Smooth muscle cell (in vitro differentiated cells): Measurements from ENCODE around the gene MAZ. TPM values are rescaled to one million over a fixed set of nuclear protein-coding genes. Genes with fewer than 3 reads are reported as not detected.
A peak's percentile ranks its signal among the peaks of the same experiment; 100 is the strongest.
"Not testable (repeated sequence)": the region's sequence is repeated elsewhere in the genome, so short reads cannot be mapped to it uniquely, and the experiment has no call there.

Experiments used
- DNase-seq: peaks from one replicate; lab custom pipeline; 2025; ENCODE audit not compliant: unreplicated experiment; lab: John Stamatoyannopoulos, UW
- H2AFZ ChIP-seq: fragments of 200-600 bp; sonication (generic); 2 replicates; pipeline ENCODE4 v1.6.0; 2016; ENCODE audit warnings: antibody characterized with exemption, low read depth, mild to moderate bottlenecking
- H3F3A ChIP-seq: fragments of 200-600 bp; sonication (generic); 2 replicates; pipeline ENCODE4 v1.6.0; 2017; ENCODE audit warnings: antibody characterized with exemption, low read depth
- H3K27ac ChIP-seq: fragments of 200-600 bp; sonication (generic); 2 replicates; pipeline ENCODE4 v1.5.1; 2016; ENCODE audit warnings: low read depth, mild to moderate bottlenecking
- H3K27me3 ChIP-seq: fragments of 200-600 bp; sonication (generic); 2 replicates; pipeline ENCODE4 v1.6.1; 2016; ENCODE audit warnings: low read depth, mild to moderate bottlenecking
- H3K36me3 ChIP-seq: fragments of 200-600 bp; sonication (generic); 2 replicates; pipeline ENCODE4 v1.5.1; 2016; ENCODE audit warnings: low read depth
- H3K4me1 ChIP-seq: fragments of 200-600 bp; sonication (generic); 2 replicates; pipeline ENCODE4 v1.5.1; 2016; ENCODE audit warnings: low read depth
- H3K4me2 ChIP-seq: fragments of 200-600 bp; sonication (generic); 2 replicates; pipeline ENCODE4 v1.6.0; 2016; ENCODE audit warnings: mild to moderate bottlenecking
- H3K4me3 ChIP-seq: fragments of 200-600 bp; sonication (generic); 2 replicates; pipeline ENCODE4 v1.5.1; 2016; ENCODE audit warnings: mild to moderate bottlenecking
- H3K79me2 ChIP-seq: fragments of 200-600 bp; sonication (generic); 2 replicates; pipeline ENCODE4 v1.6.0; 2016; ENCODE audit warnings: low read depth, mild to moderate bottlenecking
- H3K9ac ChIP-seq: fragments of 200-600 bp; sonication (generic); 2 replicates; pipeline ENCODE4 v1.6.0; 2016; ENCODE audit warnings: low read depth
- H3K9me3 ChIP-seq: fragments of 200-600 bp; sonication (generic); replicated peaks from 2 replicates; pipeline ENCODE4 v1.5.1; 2016; ENCODE audit warnings: low read depth
- H4K20me1 ChIP-seq: fragments of 200-600 bp; sonication (generic); 2 replicates; pipeline ENCODE4 v1.6.0; 2016; ENCODE audit warnings: low read depth
- WGBS: methylation state at CpG from one replicate; pipeline ENCODE4 v1.1.7; 2016; ENCODE audit warnings: low lambda C conversion rate; 5-methylcytosine and 5-hydroxymethylcytosine counted together
- polyA plus RNA-seq: library from polyadenylated mRNA; unstranded; fragments of >200 nt; fragmentation: Nextera tagmentation; extraction: Ambion mirVana; gene quantifications from 2 replicates; pipeline ENCODE4 v1.2.1, GENCODE V29; 2016
- total RNA-seq: library from RNA; depleted of rRNA; stranded (reverse); fragments of >200 nt; gene quantifications from 2 replicates; pipeline ENCODE4 v1.2.3, GENCODE V29; 2014
- TF ChIP-seq, protein P1 (sequence below): fragments of 200-600 bp; sonication (generic); IDR thresholded peaks from 2 replicates; pipeline ENCODE4 v1.5.1; 2017; ENCODE audit warnings: borderline replicate concordance, mild to moderate bottlenecking, antibody characterized with exemption; ENCODE audit not compliant: insufficient read depth, poor library complexity, severe bottlenecking

MAZ gene
- total and polyA plus RNA-seq, 2 experiments from 2014 or later, result 77.2 to 229 TPM

DNA sequence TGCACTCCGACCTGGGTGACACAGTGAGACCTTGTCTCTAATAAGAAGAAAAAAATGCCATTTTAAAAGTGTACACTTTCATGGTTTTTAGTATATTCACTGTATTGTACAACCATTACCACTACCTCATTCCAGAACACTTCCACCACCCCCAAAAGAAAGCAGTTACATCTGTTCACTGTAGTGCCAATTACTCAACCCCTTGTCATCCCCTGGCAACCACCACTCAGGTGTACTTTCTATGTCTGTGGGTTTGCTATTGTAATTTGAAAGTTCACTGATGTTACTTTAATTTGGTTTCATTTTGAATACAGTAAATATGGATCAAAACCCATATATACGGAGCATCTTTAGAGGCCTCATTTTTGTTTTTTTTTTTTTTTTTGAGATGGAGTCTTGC, 22.2 kb upstream of the MAZ start:
- no peak overlapping the region for H3K4me2 ChIP-seq
- H3K4me3 ChIP-seq, result no peak overlapping the region
- H3F3A ChIP-seq, result no peaks in the 10 kb centered on the region
- H3K4me1 ChIP-seq, result no peaks in the 10 kb centered on the region
- 100% methylated on average over 2 of the region's 2 CpGs for WGBS
- H3K9me3 ChIP-seq, result no peaks in the 10 kb centered on the region
- peak overlapping the region; percentile 11 for H3K27ac ChIP-seq
- H2AFZ ChIP-seq, result no peak overlapping the region
- DNase-seq, result no peak
- H4K20me1 ChIP-seq, result no peaks in the 10 kb centered on the region
- no peaks in the 10 kb centered on the region for H3K36me3 ChIP-seq
- no peaks in the 10 kb centered on the region for H3K27me3 ChIP-seq
- H3K9ac ChIP-seq, result no peak overlapping the region
- TF ChIP-seq, protein P1, sequence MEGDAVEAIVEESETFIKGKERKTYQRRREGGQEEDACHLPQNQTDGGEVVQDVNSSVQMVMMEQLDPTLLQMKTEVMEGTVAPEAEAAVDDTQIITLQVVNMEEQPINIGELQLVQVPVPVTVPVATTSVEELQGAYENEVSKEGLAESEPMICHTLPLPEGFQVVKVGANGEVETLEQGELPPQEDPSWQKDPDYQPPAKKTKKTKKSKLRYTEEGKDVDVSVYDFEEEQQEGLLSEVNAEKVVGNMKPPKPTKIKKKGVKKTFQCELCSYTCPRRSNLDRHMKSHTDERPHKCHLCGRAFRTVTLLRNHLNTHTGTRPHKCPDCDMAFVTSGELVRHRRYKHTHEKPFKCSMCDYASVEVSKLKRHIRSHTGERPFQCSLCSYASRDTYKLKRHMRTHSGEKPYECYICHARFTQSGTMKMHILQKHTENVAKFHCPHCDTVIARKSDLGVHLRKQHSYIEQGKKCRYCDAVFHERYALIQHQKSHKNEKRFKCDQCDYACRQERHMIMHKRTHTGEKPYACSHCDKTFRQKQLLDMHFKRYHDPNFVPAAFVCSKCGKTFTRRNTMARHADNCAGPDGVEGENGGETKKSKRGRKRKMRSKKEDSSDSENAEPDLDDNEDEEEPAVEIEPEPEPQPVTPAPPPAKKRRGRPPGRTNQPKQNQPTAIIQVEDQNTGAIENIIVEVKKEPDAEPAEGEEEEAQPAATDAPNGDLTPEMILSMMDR, result no peak
- no peaks in the 10 kb centered on the region for H3K79me2 ChIP-seq

DNA sequence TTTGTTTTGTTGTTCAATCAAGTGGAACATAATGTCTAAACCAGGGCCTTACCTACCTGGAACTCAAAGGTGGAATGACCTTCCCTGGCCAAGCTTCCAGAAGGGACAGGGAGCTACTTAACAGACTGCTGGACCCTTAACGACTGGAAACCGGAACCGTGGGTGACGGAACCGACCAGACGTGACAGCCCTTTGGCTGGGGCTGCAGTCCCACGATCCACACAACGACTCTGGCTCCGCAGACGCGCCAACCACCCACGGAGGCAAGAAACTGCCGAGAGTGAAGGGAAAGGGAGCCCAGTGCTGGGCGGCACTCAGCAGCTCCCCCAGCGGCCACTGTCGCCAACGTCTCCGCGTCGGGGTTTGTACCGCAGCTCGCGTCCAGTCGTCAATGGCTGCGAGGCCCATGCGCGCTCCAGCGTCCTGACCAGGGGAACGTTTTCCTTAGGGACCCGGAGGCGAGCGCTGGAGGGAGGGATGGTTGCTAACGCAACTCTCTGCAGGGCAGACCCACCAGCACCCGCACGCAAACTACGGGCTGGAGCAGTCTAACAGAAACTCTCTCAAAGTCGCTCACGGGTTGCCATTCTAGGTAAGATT, 21.3 kb upstream of the MAZ start:
- Histone ChIP-seq H3K4me1 (peaks cover 5% of the 10 kb centered on the region), H3K36me3 (no peaks in the 10 kb centered on the region), H4K20me1 (no peaks in the 10 kb centered on the region), H2AFZ (peak overlapping the region; percentile 86), H3K9ac (no peak overlapping the region), H3K27me3 (no peaks in the 10 kb centered on the region), H3K4me2 (peak overlapping the region; percentile 83), H3K9me3 (no peaks in the 10 kb centered on the region), H3K4me3 (peak overlapping the region; percentile 34), H3K27ac (no peak overlapping the region), H3F3A (no peaks in the 10 kb centered on the region), H3K79me2 (no peaks in the 10 kb centered on the region)
- DNase-seq, result peak; percentile 51
- TF ChIP-seq, protein P1, result peak; percentile 65
- 9% methylated on average over 38 of the region's 38 CpGs for WGBS

DNA sequence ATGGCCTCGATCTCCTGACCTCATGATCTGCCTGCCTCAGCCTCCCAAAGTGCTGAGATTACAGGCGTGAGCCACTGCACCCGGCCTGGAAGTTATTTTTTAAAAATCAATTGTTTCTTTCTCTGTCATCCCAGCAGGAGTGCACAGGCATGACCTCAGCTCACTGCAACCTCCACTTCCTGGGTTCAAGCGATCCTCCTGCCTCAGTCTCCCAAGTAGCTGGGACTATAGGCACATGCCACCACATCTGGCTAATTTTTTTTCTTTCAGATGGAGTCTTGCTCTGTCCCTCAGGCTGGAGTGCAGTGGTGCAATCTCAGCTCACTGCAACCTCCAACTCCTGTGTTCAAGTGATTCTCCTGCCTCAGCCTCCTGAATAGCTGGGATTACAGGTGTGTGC, 19.2 kb upstream of the MAZ start:
- not testable (repeated sequence) for H2AFZ ChIP-seq, H3K9ac ChIP-seq, H3K4me2 ChIP-seq, H3K27ac ChIP-seq, H4K20me1 ChIP-seq, H3K9me3 ChIP-seq, H3F3A ChIP-seq, H3K36me3 ChIP-seq, H3K27me3 ChIP-seq, H3K4me3 ChIP-seq, DNase-seq
- peaks cover 13% of the 10 kb centered on the region for H3K4me1 ChIP-seq
- WGBS, result 93% methylated on average over 4 of the region's 4 CpGs
- H3K79me2 ChIP-seq, result peaks cover 13% of the 10 kb centered on the region

DNA sequence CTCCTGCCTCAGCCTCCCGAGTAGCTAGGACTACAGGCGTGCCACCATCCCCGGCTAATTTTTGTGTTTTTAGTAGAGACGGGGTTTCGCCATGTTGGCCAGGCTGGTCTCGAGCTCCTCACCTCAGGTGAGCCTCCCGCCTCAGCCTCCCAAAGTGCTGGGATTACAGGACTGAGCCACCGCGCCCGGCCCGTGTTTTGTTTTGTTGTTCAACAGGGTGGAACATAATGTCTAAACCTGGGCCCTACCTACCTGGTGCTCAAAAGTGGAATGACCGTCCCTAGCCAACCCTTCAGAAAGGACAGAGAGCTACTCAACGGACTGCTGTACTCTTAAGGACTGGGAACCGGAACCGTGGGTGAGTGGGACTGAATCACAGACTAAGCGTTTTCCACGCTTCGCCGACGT, 16.6 kb upstream of the MAZ start:
- 69% methylated on average over 20 of the region's 20 CpGs for WGBS

More for the DNA sequence above, 16.6 kb upstream of the MAZ start:
- no peak for DNase-seq
- Histone ChIP-seq H4K20me1 (no peaks in the 10 kb centered on the region), H3K27ac (peak overlapping the region; percentile 72), H3K9me3 (no peaks in the 10 kb centered on the region), H3F3A (no peaks in the 10 kb centered on the region), H3K4me3 (peak overlapping the region; percentile 75), H3K79me2 (peaks cover 39% of the 10 kb centered on the region), H2AFZ (peak overlapping the region; percentile 88), H3K4me2 (peak overlapping the region; percentile 84), H3K9ac (no peak overlapping the region), H3K4me1 (peaks cover 15% of the 10 kb centered on the region), H3K27me3 (no peaks in the 10 kb centered on the region), H3K36me3 (no peaks in the 10 kb centered on the region)
- TF ChIP-seq, protein P1, result no peak
